NK-92 treated with Interleukin-12 subunit alpha and Interleukin-12 subunit beta, amount 100 ng/mL, for 24 hours (cell line): ENCODE data around the gene SUSD4.
"Not testable (repeated sequence)": the region's sequence is repeated elsewhere in the genome, so short reads cannot be mapped to it uniquely, and the experiment has no call there.

Experiments
- DNase-seq: peaks from one replicate; lab custom pipeline; 2025; lab: John Stamatoyannopoulos, UW

Gene SUSD4, protein sequence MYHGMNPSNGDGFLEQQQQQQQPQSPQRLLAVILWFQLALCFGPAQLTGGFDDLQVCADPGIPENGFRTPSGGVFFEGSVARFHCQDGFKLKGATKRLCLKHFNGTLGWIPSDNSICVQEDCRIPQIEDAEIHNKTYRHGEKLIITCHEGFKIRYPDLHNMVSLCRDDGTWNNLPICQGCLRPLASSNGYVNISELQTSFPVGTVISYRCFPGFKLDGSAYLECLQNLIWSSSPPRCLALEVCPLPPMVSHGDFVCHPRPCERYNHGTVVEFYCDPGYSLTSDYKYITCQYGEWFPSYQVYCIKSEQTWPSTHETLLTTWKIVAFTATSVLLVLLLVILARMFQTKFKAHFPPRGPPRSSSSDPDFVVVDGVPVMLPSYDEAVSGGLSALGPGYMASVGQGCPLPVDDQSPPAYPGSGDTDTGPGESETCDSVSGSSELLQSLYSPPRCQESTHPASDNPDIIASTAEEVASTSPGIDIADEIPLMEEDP

GRCh38 chr1:223363856-223364684, at the start of gene SUSD4:
TSS of gene SUSD4 (minus strand) at chr1:223364176. CDS start at chr1:223363425, 751 bp downstream.
- DNase-seq, result no peak

- DNase-seq, result no peak
Observed at GRCh38 chr1:223413216-223413615, 49.2 kb upstream of the SUSD4 start.

DNA sequence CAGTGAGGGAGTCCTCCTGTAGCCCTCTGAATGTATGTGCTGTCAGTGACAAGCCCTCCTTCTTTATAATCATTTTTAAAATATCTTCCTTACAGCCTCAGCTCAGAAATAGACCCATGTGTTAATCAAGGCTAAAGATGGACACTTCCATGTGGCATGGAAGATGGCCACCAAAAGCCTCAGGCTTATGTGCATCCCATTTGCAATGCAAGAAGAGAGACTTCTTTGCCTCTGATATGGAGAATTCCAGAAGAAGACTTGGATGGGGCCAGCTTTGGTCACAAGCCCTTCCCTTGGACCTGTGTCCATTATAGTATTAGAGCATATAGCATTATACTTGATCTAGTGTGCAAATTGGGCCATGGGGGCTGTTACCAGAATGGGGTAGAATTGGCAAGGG, 47.7 kb upstream of the SUSD4 start:
- no peak for DNase-seq

GRCh38 chr1:223411309-223411708, 47.3 kb upstream of the SUSD4 start:
- DNase-seq, result no peak

GRCh38 chr1:223410036-223410435, 46.1 kb upstream of the SUSD4 start:
- no peak for DNase-seq

- no peak for DNase-seq
Observed at GRCh38 chr1:223405507-223405906, 41.5 kb upstream of the SUSD4 start.

- DNase-seq, result no peak
Observed at GRCh38 chr1:223403184-223403815, 39.3 kb upstream of the SUSD4 start.

- DNase-seq, result no peak
Observed at GRCh38 chr1:223402790-223403142, 38.8 kb upstream of the SUSD4 start.

GRCh38 chr1:223401873-223402789, 38.2 kb upstream of the SUSD4 start:
- DNase-seq, result no peak

DNA sequence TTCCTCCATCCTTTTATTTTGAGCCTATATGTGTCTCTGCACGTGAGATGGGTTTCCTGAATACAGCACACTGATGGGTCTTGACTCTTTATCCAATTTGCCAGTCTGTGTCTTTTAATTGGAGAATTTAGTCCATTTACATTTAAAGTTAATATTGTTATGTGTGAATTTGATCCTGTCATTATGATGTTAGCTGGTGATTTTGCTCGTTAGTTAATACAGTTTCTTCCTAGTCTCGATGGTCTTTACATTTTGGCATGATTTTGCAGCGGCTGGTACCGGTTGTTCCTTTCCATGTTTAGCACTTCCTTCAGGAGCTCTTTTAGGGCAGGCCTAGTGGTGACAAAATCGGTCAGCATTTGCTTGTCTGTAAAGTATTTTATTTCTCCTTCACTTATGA, 35.4 kb upstream of the SUSD4 start:
- not testable (repeated sequence) for DNase-seq

- DNase-seq, result no peak
Observed at GRCh38 chr1:223394706-223395105, 30.7 kb upstream of the SUSD4 start.

DNA sequence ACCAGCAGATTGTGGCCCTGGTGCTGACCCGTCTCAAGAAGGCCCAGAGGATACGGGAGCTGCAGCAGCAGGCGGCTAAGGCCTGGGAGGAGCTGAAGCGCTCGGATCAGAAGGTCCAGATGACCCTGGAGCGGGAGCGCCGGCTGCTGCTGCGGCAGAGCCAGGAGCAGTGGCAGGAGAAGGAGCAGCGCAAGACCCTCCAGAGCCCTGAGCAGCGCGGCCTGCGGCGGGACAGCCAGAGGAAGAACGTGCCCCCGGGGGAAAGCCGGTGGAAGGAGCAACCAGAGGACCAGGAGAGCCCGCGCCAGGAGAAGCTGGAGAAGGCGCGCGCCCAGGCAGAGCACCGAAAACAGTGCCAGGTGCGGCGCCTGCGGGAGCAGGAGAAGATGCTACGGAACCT, 30.3 kb upstream of the SUSD4 start:
- no peak for DNase-seq

GRCh38 chr1:223393275-223394214, 29.6 kb upstream of the SUSD4 start, which contains the start of gene CCDC185:
TSS of gene CCDC185 (plus strand) at chr1:223393415. CDS start at chr1:223393476, 61 bp downstream.
- DNase-seq, result no peak

DNA sequence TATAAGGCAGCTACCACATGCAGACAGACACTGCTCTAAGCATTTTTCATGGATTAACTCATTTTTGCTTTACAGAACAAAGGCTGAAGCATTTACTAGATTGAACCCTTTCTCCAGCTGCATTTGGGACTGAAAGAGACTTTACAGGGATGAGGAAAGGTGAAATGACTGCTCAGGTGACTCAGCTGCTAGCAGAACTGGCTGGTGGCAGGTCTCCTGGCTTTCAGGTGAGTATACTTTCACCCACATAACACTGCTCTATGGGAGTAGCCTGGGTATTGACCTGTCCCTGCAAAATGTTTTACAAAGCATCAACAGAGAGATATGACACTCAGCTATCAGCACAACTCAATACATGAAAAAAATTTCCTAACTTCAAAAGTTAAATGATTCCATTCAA, 26.6 kb upstream of the SUSD4 start:
- no peak for DNase-seq

GRCh38 chr1:223386013-223386412, 22.0 kb upstream of the SUSD4 start:
- no peak for DNase-seq

DNA sequence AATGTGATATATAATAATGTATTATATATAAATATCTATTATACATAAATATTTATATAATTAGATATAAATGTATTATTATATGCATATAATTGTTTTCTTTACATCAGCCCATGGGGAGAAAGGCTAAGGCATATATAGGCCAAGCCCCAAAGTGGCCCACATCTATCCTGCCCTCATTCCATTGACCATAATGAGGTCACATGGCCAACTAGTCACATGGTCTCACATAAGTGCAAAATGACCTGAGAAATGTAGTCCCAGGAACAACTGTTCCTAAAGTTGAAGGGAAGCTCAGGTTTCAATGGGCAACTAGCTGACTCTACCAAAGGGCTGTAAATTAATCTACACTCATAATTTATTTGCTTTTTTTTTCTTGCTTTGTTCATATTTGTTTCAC, 14.8 kb upstream of the SUSD4 start:
- DNase-seq, result no peak

- no peak for DNase-seq
Observed at GRCh38 chr1:223374064-223374610, 10.2 kb upstream of the SUSD4 start.

DNA sequence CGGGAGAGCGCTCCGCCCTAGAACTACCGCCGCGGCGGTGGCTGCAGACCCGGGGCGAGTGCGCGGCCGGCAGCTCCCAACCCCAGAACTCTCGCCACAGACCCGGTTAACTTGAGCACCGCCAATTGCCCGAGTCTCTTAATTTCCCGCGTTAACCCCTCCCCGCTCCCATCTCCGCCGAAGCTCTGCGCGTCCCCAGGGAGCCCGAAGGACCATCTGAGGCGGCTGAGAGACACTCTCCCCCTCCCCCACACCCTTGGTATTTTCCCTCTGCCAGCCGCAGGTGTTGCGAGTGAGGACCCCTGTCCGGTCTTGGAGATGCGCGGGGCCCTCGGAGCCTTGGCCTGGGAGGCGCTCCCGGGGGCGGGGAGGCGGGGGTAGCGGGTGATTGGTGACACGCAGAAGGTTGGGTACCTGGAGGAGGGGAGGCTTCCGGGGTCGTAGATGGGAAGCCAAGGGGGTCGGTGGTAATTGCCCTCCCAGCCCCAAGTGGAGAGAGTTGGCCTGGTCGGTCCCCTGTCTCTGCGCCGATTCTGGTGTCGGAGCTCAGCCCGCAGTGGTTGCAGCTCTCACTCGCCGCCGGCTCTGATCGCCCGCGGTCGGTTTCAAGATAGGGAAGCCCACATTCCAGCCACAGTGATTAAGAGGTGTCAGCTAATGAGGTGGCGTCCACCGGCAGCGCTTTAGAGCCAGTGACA, 858 bp upstream of the SUSD4 start:
- DNase-seq, result no peak
